ENCODE results near the gene MORC1.

Gene MORC1

GRCh38 chr3:109025896-109026295 lies 92.0 kb downstream of the MORC1 start:
- DNase-seq (ENCODE audit: low spot score), result no peak

- peak; percentile 62 for DNase-seq (ENCODE audit: low spot score)
These were observed 94.2 kb downstream of the MORC1 start for GRCh38 chr3:109023656-109024254.

DNA sequence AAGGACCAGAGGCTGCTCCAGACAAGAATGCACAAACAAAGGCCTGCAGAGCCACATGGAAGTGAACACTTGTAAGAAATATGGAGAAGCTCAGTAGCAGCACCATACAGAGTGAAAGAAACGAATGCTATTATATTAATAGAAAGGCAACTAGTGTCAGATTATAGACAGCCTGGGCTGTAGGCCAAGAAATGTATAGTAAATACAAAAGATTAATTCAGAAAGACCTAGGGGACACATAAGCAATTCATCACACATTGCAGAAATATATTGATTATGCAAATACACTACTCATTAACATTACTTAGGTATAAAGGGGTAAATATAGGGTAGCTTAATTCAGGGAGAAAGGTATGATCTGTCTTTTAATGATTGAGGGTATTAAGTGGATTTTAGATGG lies 94.8 kb downstream of the MORC1 start:
- DNase-seq (ENCODE audit: low spot score), result no peak

- DNase-seq (ENCODE audit: low spot score), result no peak
These were observed 96.4 kb downstream of the MORC1 start for GRCh38 chr3:109021556-109021955.

GRCh38 chr3:109018828-109019227 lies 99.1 kb downstream of the MORC1 start:
- no peak for DNase-seq (ENCODE audit: low spot score)

DNA sequence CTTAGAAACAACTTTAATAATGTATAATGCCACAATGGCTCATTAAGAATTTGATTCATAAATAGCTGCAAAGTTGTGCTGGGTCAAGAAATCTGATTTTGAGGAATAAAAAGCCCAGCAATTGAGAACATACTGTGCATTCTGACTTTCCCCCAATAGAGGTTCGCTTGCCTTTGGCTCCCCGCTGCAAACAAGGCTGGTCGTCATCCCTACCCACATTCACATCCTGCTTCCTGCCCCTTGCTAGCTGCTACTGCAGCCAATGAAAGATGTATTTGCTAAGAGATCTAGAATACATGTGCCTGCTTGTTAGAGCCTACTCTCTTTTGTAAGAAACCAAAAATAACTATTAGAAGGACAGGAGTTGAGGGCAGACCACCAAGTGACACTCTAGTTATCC lies 112.5 kb downstream of the MORC1 start:
- no peak for DNase-seq (ENCODE audit: low spot score)

- DNase-seq (ENCODE audit: low spot score), result no peak
These were observed 119.5 kb downstream of the MORC1 start for GRCh38 chr3:108998436-108998835.

- no peak for DNase-seq (ENCODE audit: low spot score)
These were observed 132.1 kb downstream of the MORC1 start for GRCh38 chr3:108985844-108986243.

DNA sequence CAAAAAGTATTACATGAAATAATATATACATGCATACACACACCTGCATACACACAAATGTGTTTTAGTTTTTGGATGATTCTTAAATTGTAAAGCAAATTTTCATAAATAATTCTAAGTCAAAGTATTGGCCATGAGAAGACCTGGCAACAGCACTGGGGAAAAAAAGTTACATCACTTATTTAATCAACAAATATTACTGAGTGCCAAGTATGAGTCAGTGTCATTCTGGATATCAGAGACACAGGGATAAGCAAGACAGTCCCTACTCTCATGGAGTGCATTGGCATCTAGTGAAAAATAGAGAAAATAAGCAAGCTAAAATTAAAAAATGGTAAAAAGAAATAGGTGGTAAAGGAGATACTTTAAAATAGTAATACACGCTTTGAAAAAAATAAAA lies 134.9 kb downstream of the MORC1 start:
- no peak for DNase-seq (ENCODE audit: low spot score)

- DNase-seq (ENCODE audit: low spot score), result no peak
These were observed 141.9 kb downstream of the MORC1 start for GRCh38 chr3:108976058-108976457.

GRCh38 chr3:108973019-108973418 lies 144.9 kb downstream of the MORC1 start:
- no peak for DNase-seq (ENCODE audit: low spot score)

- DNase-seq (ENCODE audit: low spot score), result no peak
These were observed 145.5 kb downstream of the MORC1 start for GRCh38 chr3:108972482-108972881.

- DNase-seq (ENCODE audit: low spot score), result no peak
These were observed 147.4 kb downstream of the MORC1 start for GRCh38 chr3:108970561-108970960.

GRCh38 chr3:108966773-108967172 lies 151.2 kb downstream of the MORC1 start:
- no peak for DNase-seq (ENCODE audit: low spot score)

DNA sequence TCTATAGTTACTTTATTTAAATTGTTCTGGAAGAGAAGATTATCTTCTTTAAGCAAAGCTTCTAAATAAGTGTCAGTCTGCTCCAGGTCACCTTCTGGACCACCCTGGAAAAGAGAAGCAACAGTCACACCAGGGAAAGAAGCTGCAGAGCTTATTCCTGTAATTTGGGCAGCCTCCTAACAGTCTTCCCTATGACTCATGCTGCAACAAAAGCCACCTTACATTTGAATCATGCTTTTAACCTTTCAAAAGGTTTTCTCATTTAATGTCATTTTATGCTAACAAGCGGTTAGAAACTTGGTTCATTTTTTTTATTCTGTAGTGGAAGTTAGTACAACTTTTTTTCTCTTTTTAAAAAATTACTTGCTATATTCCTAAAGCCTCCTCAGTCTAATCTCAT lies 158.9 kb downstream of the MORC1 start:
- DNase-seq (ENCODE audit: low spot score), result no peak

DNA sequence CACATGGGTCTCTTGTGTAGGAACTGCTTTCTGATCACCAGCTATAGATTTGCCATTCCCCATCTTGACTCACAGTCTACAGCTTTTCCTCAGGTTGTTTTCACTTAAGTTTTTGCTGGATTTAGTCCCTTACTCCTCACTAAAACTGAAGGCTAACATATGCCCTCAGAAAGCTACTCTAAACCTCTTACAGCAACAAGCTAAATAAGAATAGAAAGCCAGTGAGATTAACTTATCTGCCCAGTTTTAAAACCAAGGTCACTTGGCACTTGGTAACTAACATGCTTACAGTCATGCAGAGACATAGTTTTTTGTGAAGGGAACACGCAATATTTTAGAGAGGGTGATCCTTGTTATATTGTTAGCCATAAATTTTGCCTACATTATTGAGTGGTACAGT lies 164.2 kb downstream of the MORC1 start, which contains the start of gene GUCA1C:
Gene GUCA1C (minus strand): TSS at position 180 of the 400 bp plus-strand sequence. CDS start 117 bp downstream, at position 63.
- no peak for DNase-seq (ENCODE audit: low spot score)

DNA sequence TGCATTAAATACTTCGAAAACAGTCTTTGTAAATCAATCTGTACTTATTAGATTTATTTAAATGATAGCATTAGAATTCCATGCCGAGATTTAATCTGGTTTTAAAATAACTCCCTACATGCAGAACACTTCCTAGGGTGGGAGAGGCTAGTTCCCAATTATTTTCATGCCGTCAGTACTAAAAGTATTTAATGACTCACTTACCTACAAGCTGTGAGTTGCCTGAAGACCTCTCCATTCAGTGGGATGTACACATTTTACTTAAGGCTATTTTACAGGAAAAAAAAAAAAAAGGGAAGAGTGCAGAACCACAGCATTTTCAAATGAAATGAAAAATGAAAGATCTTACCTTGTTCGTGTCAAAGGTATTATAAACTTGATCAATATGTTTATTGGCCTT lies 164.7 kb downstream of the MORC1 start:
- no peak for DNase-seq (ENCODE audit: low spot score)

- no peak for DNase-seq (ENCODE audit: low spot score)
These were observed 166.0 kb downstream of the MORC1 start for GRCh38 chr3:108951820-108952501.

- no peak for DNase-seq (ENCODE audit: low spot score)
These were observed 170.1 kb downstream of the MORC1 start for GRCh38 chr3:108947855-108948254.

DNA sequence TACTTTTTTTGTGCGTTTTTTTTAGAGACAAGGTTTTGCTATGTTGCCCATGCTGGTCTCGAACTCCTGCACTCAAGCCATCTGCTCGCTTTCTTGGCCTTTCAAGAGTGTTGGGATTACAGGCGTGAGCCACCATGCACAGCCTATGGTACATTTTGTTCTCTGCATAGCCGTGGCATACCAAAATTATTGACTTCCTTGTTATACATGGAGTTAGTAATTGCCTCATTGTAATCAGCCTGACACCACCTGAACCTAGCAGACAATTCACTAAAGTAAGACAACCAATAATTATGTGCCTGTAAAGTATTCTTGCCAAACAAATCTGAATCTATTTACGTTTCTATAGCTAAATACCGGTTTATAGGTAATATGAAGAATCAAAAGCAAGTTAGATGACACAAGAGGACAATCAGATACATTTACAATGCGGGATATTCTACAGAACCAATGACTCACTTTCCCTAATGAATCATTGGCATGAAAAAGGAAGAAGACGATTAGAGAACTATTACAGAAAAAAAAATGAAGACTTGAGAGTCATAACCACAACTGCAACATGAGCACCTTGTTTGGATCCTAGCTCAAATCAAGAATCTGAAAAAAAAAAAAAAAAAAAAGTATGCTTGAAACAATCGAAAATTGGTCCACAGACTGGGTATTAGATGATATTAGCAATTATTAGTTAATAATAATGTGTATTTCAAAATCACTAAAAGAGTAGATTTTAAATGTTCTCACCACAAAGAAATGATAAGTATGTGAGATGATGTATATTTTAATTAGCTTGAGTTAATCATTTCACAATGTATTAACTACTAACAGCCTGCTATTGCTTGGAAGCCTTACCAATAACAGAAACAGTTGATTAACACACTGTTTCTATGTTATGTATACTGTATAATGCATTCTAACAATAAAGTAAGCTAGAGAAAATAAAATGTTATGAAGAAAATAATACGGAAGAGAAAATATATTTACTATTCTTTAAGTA lies 171.3 kb downstream of the MORC1 start:
- no peak for DNase-seq (ENCODE audit: low spot score)

DNA sequence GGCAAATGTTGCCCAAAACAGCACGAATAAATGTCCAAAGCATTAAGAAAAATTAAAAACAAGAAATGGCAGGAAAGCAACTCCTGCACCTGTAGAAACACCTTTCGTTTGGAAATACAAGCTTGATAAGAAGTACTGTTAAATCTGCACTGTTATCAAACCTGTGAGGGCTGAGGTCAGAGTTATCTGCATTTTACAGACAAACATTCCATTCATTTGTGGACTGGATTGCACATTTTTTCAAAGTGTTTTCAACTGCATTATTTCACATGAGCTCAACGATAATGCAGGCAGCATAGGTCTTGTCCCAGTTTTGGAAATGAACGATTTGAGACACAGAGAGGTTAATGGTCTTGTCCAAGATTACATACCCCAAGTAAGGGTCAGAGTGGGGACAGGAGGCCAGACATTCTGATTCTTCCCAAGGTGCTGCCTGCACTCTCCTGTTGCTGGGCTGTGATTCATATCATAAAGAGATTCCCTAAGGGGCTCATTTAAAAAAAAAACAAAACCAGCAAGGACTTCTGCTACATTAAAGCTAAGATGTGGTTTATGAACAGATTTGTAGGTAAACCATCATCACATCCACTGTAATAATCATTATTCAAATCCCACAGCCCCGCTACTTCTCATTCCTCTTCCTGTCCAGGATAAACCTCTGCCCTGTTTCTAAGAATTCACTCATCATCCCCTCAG lies 177.2 kb downstream of the MORC1 start:
- DNase-seq (ENCODE audit: low spot score), result no peak

DNA sequence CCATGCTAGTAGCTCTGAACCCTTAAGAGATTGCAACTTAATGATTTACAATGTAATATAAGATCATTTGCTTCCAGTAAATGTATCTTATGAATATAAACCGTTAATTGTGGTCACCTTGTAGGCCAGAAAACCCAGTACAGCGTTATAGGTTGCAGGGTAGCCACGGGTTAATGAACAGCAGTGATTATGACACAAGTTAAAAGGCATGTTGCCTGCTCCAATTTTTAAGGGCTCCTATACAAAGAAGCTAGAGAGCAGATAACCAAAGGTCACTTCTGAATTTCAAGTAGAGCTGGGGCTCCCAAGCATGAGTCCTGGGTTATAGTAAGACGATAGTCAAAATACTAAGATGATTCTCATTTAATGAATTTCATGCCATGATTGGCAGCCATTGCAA lies 177.8 kb downstream of the MORC1 start:
- DNase-seq (ENCODE audit: low spot score), result no peak
